ACHN (cell line): ENCODE results near the gene GATAD2B.
A peak's percentile ranks its signal among the peaks of the same experiment; 100 is the strongest.

ENCODE experiments used
- DNase-seq: peaks from one replicate; pipeline ENCODE4 v3.0.0-alpha.2; 2015
- in situ Hi-C: cut with HindIII; loops from 2 replicates; pipeline ENCODE4 v1.10.0; 2017; ENCODE audit warnings: low sequenced_read_pairs, low pct_ligation_motif_present, low pct_unique_long_range_greater_than_20kb

GATAD2B gene

DNA sequence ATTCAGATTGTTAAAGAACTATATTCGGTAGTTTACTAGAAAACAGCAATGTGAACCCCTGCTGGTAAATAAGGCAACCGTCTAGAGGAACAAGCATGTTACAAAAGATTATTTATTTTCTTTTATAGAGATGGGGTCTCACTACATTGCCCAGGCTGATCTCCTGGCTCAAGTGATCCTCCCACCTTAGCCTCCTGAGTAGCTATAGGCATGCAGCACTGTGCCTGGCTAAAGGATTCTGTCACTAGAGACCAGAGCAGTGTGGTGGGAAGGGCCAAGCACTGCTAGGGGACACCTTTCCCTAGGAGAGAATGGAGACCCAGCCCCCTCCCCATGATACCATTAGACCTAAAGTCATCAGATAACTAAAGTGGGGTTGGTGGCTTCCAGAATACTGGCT lies 118.7 kb downstream of the GATAD2B start:
- in situ Hi-C loops = no loop called here
- DNase-seq = no peak

DNA sequence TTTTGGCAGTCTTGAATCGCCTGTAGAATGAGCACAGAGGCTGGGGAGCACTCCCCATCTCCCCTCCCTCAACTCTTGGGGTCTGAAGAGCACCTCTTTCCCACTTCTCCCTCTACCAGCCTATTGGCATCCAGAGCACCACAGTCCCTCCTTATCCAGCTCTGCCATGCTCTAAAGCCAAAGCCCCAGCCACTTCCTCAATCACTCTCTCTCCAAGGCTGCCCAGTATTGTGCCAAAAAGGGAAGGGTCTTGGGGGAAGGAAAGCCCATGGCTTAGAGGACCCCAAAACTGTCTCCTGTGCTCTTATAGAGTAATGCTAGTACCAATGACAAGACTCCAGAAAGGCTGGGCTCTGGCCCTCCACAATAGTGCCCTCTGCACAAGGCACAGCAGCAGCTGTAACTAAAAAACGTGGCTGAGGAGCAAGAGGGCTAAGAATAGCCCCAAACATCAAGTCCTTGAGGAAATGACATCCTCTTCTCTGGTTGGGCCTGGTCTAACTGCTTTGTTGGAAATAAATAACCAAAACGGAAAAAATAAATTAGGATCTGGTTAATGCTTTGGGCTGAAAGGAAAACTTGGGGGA lies 119.2 kb downstream of the GATAD2B start:
- DNase-seq = no peak
- in situ Hi-C loops = no loop called here

- no peak for DNase-seq
- in situ Hi-C loops = no loop called here
These were observed 120.7 kb downstream of the GATAD2B start for GRCh38 chr1:153801786-153802697.

GRCh38 chr1:153801028-153801625 lies 121.6 kb downstream of the GATAD2B start:
- DNase-seq = no peak
- in situ Hi-C loops = no loop called here

DNA sequence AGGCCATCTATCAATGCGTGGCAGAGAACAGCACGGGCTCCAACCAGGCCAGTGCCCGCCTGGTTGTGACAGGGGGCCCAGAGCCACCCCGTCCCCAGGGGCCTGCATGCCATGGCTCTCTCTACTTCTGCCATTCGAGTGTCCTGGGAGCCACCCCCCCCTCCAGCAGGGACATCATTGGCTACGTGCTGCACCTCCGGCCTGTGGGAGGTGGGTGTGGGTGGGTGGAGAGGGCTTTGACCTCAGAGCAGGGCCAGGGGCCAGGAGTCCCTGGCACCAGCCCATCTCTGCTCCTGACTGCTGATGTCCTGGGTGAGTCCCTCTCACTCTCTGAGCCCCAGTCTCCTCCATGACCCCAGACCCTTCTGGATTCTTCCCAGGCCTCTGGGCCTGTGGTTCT lies 122.3 kb downstream of the GATAD2B start:
- in situ Hi-C loops = no loop called here
- no peak for DNase-seq

DNA sequence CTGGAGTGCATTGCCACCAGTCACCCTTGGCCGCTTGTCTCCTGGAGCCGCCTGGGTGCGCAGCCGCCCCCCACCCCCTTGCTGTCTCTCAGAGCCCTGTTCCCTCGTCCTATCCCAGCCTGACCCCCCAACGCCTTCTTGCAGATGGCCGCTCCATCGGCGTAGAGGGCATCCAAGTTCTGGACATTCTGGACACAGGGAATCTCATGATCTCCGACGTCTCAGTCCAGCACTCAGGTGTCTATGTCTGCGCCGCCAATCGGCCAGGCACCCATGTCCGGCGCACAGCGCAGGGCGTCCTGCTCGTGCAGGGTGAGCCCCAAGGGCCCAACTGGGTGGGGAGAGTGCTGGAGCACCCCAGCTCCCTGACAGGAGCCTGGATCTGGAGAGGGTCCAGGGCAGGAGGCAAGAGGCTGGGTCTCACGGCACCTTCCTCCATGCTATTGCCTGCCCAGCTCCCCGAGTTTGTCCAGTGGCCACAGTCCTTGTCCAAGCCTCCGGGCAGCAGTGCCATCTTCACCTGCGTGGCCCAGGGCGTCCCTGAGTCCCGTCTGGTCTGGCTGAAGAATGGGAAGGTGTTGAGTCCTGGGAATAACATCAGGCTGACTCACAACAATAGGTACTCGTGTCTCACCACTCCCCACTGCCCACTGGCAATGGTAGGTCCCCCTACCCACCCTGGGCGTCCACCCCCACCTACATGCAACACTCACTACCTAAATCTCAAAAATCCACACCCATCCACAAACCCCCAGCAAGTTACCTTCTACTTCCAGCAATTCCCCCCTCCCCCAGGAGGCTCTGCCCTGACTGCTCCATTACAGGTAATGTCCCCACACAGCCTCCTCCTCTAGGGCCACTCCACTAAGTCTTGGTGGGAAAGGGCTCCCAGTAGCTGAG lies 123.0 kb downstream of the GATAD2B start:
- DNase-seq = no peak
- in situ Hi-C loops = no loop called here

DNA sequence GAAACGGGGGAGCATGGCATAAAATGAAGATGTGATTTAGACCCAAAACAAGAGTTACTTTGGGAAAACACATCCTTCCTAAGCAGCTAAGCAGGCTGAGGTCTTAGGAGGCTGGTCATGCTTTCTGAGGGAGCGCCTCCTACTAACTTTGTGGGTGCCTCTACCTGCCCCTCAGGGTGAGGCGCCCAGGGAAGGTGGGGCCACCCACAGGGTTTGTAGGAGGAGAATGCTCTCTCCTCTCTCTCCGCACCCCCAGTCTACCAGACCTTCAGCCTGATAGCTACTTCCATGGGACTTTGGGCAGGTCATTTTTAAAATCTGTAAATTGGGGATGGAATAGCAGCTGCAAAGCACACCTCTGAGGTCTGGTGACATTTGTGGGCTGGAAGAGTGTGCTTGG lies 123.8 kb downstream of the GATAD2B start:
- in situ Hi-C loops = no loop called here

DNA sequence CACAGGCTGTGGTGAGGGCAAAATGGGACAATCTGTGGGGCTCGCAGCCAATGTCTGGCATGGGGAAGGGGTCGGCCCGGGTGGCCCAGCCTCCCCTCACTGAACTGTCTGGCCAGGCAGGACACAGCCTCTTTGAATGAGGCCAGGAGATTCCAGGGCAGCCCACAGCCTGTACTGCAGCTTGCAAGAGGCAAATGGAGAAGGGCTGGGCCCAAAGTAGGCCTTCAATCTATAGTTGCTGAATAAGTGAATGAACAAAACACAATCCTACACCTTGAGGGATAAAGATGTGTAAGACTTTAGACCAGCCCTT lies 124.3 kb downstream of the GATAD2B start:
- in situ Hi-C loops = no loop called here
- DNase-seq = no peak

More for the DNA sequence above, 123.8 kb downstream of the GATAD2B start:
- DNase-seq = no peak

- peak; percentile 73 for DNase-seq
- in situ Hi-C loops = no loop called here
These were observed 125.7 kb downstream of the GATAD2B start for GRCh38 chr1:153796786-153797659.

DNA sequence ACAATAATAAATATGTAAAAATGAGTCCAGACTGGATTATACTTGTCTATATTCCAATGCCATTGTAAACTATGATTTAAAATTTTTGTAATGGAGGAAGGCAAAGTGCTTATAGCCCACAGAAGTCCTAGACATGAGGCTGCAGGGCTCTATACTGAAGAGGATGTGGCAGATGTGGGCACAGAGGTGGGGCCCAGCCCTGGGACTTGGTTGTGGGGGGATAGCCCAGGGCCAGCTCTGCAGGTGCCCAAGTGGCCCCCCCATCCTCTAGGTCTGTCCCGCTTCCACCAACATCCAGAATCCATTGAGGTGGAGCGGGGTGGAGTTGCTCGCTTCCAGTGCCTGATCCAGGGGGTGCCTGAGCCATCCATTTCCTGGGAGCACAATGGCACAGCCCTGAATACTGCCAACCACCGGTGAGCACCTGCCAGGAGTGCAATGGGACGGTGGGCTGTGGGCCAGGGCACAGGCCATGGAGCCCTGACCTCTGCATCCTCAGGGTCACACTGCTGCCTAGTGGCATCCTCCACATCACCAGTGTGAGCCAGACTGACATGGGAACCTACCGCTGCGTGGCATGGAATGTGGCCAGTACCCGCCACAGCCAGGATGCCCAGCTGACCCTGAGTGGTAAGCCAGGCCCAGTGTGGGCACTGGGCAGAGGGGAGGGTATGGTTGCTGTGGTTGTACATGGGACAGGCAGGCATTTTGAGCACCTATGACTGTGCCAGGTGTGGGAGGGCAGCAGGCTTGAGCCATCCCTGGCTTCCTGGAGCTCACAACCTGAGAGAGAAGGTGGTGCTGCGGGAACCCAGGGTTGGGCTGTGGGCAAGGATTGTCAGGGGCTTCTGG lies 126.6 kb downstream of the GATAD2B start:
- DNase-seq = no peak
- in situ Hi-C loops = no loop called here

- DNase-seq = no peak
- in situ Hi-C loops = no loop called here
These were observed 127.4 kb downstream of the GATAD2B start for GRCh38 chr1:153795330-153795837.

GRCh38 chr1:153794624-153795329 lies 128.0 kb downstream of the GATAD2B start:
- in situ Hi-C loops = no loop called here
- no peak for DNase-seq

- in situ Hi-C loops = no loop called here
- DNase-seq = no peak
These were observed 128.7 kb downstream of the GATAD2B start for GRCh38 chr1:153793973-153794615.

- in situ Hi-C loops = no loop called here
- no peak for DNase-seq
These were observed 129.4 kb downstream of the GATAD2B start for GRCh38 chr1:153793261-153793972.

DNA sequence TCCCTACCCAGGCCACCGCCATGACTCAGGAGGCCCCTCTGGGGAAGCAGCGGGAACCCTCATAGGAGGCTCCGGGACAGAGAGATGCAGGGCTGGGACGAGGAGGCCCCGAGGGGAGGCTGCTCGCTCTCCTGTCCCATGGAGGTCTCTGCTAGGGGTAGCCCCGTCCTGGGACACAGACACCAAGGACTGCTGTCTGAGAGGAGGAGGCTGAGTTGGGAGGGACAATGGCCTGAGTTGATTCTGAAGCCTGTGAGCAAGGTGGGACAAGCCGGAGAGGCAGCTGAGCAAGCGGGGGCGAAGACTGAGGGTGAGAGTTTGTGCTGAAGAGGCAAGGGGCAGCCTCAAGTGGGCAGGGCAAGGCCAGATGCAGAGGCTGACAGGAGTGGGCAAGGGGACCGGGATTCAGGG lies 130.1 kb downstream of the GATAD2B start:
- DNase-seq = no peak
- in situ Hi-C loops = no loop called here
